PC-9 (cell line): ENCODE data around the gene C20orf202. TPM values are rescaled to one million over a fixed set of nuclear protein-coding genes. Genes with fewer than 3 reads are reported as not detected.

ENCODE experiments used
- BruUV-seq: library from RNA; stranded (reverse); fragments of 400-500 nt; replicated peaks from 2 replicates; lab custom pipeline; 2021; lab: Mats Ljungman, UMichigan
- CTCF ChIA-PET: fragments of 300-600 bp; sonication (Branson Sonifier 250); formaldehyde crosslinking; loops from one replicate; lab custom pipeline; 2022; ENCODE audit warnings: antibody characterized with exemption; lab: Charles Lee
- POLR2A ChIA-PET: fragments of 300-600 bp; sonication (Branson Sonifier 250); formaldehyde crosslinking; loops from one replicate; lab custom pipeline; 2022; ENCODE audit warnings: antibody characterized with exemption; ENCODE audit not compliant: unreplicated experiment; lab: Charles Lee
- DNase-seq, 2 experiments: peaks; one replicate each; pipeline versions ENCODE4 v3.0.0 to v3.0.0-alpha.2; 2015 to 2022; ENCODE audit warnings: mixed read lengths in 1 of 2
- H2AFZ ChIP-seq: fragments of 200-600 bp; sonication (generic); 2 replicates; pipeline ENCODE4 v1.8.1; 2017; ENCODE audit warnings: antibody characterized with exemption
- H3F3A ChIP-seq: fragments of 200-600 bp; sonication (generic); 2 replicates; pipeline ENCODE4 v1.8.1; 2017; ENCODE audit warnings: antibody characterized with exemption, mild to moderate bottlenecking, low read depth; ENCODE audit not compliant: insufficient read depth
- H3K27ac ChIP-seq: fragments of 200-600 bp; sonication (generic); 2 replicates; pipeline ENCODE4 v1.6.1; 2016; ENCODE audit warnings: mixed run types
- H3K27me3 ChIP-seq: fragments of 200-600 bp; sonication (generic); 2 replicates; pipeline ENCODE4 v1.6.1; 2016; ENCODE audit warnings: low read depth, mixed run types; ENCODE audit not compliant: insufficient read depth
- H3K36me3 ChIP-seq: fragments of 200-600 bp; sonication (generic); 2 replicates; pipeline ENCODE4 v1.6.1; 2016; ENCODE audit warnings: low read depth, mixed run types
- H3K4me1 ChIP-seq: fragments of 200-600 bp; sonication (generic); replicated peaks from 2 replicates; pipeline ENCODE4 v1.6.1; 2016; ENCODE audit warnings: mixed run types; ENCODE audit not compliant: insufficient read depth
- H3K4me2 ChIP-seq: fragments of 200-600 bp; sonication (generic); 2 replicates; pipeline ENCODE4 v1.6.1; 2017; ENCODE audit warnings: mixed run types
- H3K4me3 ChIP-seq: fragments of 200-600 bp; sonication (generic); 2 replicates; pipeline ENCODE4 v1.6.1; 2016; ENCODE audit warnings: mixed run types
- H3K79me2 ChIP-seq: fragments of 200-600 bp; sonication (generic); 2 replicates; pipeline ENCODE4 v1.6.1; 2017; ENCODE audit warnings: low read depth, mixed run types
- H3K9me2 ChIP-seq: fragments of 200-600 bp; sonication (generic); 2 replicates; pipeline ENCODE4 v1.8.1; 2017; ENCODE audit warnings: mild to moderate bottlenecking; ENCODE audit not compliant: insufficient read depth
- H3K9me3 ChIP-seq: fragments of 200-600 bp; sonication (generic); 2 replicates; pipeline ENCODE4 v1.8.1; 2016; ENCODE audit warnings: low read depth; ENCODE audit not compliant: insufficient read depth
- H4K20me1 ChIP-seq: fragments of 200-600 bp; sonication (generic); 2 replicates; pipeline ENCODE4 v1.8.1; 2017; ENCODE audit not compliant: insufficient read depth
- CTCF ChIP-seq: fragments of 200-600 bp; sonication (generic); conservative IDR thresholded peaks from 2 replicates; pipeline ENCODE4 v1.6.1; 2017; ENCODE audit warnings: mixed run types, antibody characterized with exemption, mild to moderate bottlenecking, moderate library complexity
- EZH2 ChIP-seq: fragments of 200-600 bp; sonication (generic); IDR thresholded peaks from 2 replicates; pipeline ENCODE4 v1.8.0; 2017; ENCODE audit warnings: antibody characterized with exemption, low read depth
- intact Hi-C: fragments of 100-400 bp; cut with micrococcal nuclease; formaldehyde crosslinking; loops from one replicate; pipeline ENCODE4 v1.10.0; 2022; ENCODE audit not compliant: unreplicated experiment
- total RNA-seq: library from RNA; stranded (reverse); gene quantifications from 2 replicates; pipeline ENCODE4 v1.2.3, GENCODE V29; 2021

C20orf202 gene
- total RNA-seq, 1 experiment from 2014 or later = not detected

- no peaks in the 10 kb centered on the region for H3F3A ChIP-seq
- ChIA-PET CTCF (interaction anchor here (0.6 kb wide), 1 partner anchor 262 kb away, joined by 3 read pairs; no protein-coding TSS in a partner anchor), POLR2A (interaction anchor here (0.6 kb wide), 1 partner anchor 19 kb away, joined by 3 read pairs; no protein-coding TSS in a partner anchor)
- no peaks in the 10 kb centered on the region for H3K36me3 ChIP-seq
- TF ChIP-seq CTCF (no peak), EZH2 (no peak)
- intact Hi-C loops = no loop called here
- H3K79me2 ChIP-seq = no peaks in the 10 kb centered on the region
- no peak overlapping the region for H2AFZ ChIP-seq
- H3K9me3 ChIP-seq = no peaks in the 10 kb centered on the region
- DNase-seq = no peak
- no peaks in the 10 kb centered on the region for H4K20me1 ChIP-seq
- H3K4me2 ChIP-seq = no peak overlapping the region
- H3K27ac ChIP-seq = no peak overlapping the region
- BruUV-seq = no TSS peak
- H3K4me1 ChIP-seq = no peaks in the 10 kb centered on the region
- no peak overlapping the region for H3K4me3 ChIP-seq
- H3K9me2 ChIP-seq = no peaks in the 10 kb centered on the region
- no peaks in the 10 kb centered on the region for H3K27me3 ChIP-seq
Measured at GRCh38 chr20:1241456-1241855, 38.2 kb downstream of the C20orf202 start.

GRCh38 chr20:1242099-1242498 is 38.8 kb downstream of the C20orf202 start:
- Histone ChIP-seq H3K36me3 (no peaks in the 10 kb centered on the region), H3F3A (no peaks in the 10 kb centered on the region), H3K4me3 (no peak overlapping the region), H2AFZ (no peak overlapping the region), H3K79me2 (no peaks in the 10 kb centered on the region), H3K9me3 (no peaks in the 10 kb centered on the region), H3K27me3 (no peaks in the 10 kb centered on the region), H4K20me1 (no peaks in the 10 kb centered on the region), H3K4me1 (no peaks in the 10 kb centered on the region), H3K4me2 (no peak overlapping the region), H3K27ac (no peak overlapping the region), H3K9me2 (no peaks in the 10 kb centered on the region)
- POLR2A ChIA-PET = interaction anchor here (0.5 to 0.6 kb wide), 2 partner anchors 19 to 33 kb away, joined by 3 to 6 read pairs; no protein-coding TSS in a partner anchor
- intact Hi-C loops = no loop called here
- no peak for TF ChIP-seq EZH2
- no peak for TF ChIP-seq CTCF
- no TSS peak for BruUV-seq
- CTCF ChIA-PET = no interaction called here
- DNase-seq = no peak

- DNase-seq = peak in 1 of 2 experiments; percentile 38
- TF ChIP-seq EZH2 = no peak
- TF ChIP-seq CTCF = no peak
- POLR2A ChIA-PET = interaction anchor here (0.5 kb wide), 1 partner anchor 33 kb away, joined by 6 read pairs; no protein-coding TSS in a partner anchor
- Histone ChIP-seq H3F3A (no peaks in the 10 kb centered on the region), H3K4me3 (no peak overlapping the region), H3K9me3 (no peaks in the 10 kb centered on the region), H3K9me2 (no peaks in the 10 kb centered on the region), H3K79me2 (no peaks in the 10 kb centered on the region), H3K27ac (no peak overlapping the region), H3K27me3 (no peaks in the 10 kb centered on the region), H3K36me3 (no peaks in the 10 kb centered on the region), H4K20me1 (no peaks in the 10 kb centered on the region), H2AFZ (no peak overlapping the region), H3K4me1 (no peaks in the 10 kb centered on the region), H3K4me2 (no peak overlapping the region)
- intact Hi-C loops = no loop called here
- BruUV-seq = no TSS peak
- CTCF ChIA-PET = no interaction called here
Measured at GRCh38 chr20:1242530-1242929, 39.3 kb downstream of the C20orf202 start.
